PFSK-1 (cell line): Measurements from ENCODE around the gene GFRA1.

Experiments
- FOXP2 ChIP-seq: optimal IDR thresholded peaks from 2 replicates; pipeline ENCODE3; 2011; ENCODE audit warnings: borderline replicate concordance, control low read depth, inconsistent platforms; ENCODE audit not compliant: insufficient read depth; ENCODE audit errors: extremely low read length, extremely low read depth
- POLR2AphosphoS5 ChIP-seq: IDR thresholded peaks from 2 replicates; pipeline ENCODE4 v1.6.1; 2012; ENCODE audit warnings: low read depth, mild to moderate bottlenecking, control low read depth, low read length, moderate library complexity
- SIN3A ChIP-seq: IDR thresholded peaks from 2 replicates; pipeline ENCODE4 v1.6.1; 2012; ENCODE audit warnings: mild to moderate bottlenecking, low read length, moderate library complexity, borderline replicate concordance; ENCODE audit not compliant: insufficient read depth
- TAF1 ChIP-seq: IDR thresholded peaks from 2 replicates; pipeline ENCODE4 v1.6.1; 2012; ENCODE audit warnings: low read length, control low read depth, borderline replicate concordance; ENCODE audit not compliant: insufficient read depth
- TF ChIP-seq, protein P1 (sequence below), 2 experiments: IDR thresholded peaks; 2 replicates each; pipeline versions ENCODE4 v1.6.1 to v1.8.0; 2011 to 2012; ENCODE audit warnings: low read depth in 2 of 2, low read length in 2 of 2, control low read depth in 1 of 2, inconsistent platforms in 1 of 2, mild to moderate bottlenecking in 1 of 2, moderate library complexity in 1 of 2; ENCODE audit not compliant: insufficient read depth in 1 of 2

GFRA1 gene

DNA sequence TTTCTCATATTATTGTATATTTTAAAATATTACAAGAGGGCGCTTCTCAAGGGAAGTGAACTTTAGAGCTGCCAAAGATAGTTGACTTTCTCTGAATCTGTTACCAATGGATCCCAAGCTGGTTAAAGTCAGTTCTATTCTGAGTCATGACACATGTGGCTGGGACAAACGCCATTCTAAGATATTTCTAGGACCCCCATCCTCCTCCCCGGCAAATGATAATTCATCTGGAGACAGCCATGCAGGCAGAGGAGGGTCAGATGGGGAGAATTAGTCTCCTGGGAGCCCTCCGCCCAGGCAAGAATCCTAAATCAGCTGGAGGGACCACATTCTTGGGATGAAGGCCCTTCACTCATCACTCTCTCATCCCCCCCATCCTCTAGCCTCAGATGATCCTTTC, 187.7 kb downstream of the GFRA1 start:
- TF ChIP-seq, protein P1, sequence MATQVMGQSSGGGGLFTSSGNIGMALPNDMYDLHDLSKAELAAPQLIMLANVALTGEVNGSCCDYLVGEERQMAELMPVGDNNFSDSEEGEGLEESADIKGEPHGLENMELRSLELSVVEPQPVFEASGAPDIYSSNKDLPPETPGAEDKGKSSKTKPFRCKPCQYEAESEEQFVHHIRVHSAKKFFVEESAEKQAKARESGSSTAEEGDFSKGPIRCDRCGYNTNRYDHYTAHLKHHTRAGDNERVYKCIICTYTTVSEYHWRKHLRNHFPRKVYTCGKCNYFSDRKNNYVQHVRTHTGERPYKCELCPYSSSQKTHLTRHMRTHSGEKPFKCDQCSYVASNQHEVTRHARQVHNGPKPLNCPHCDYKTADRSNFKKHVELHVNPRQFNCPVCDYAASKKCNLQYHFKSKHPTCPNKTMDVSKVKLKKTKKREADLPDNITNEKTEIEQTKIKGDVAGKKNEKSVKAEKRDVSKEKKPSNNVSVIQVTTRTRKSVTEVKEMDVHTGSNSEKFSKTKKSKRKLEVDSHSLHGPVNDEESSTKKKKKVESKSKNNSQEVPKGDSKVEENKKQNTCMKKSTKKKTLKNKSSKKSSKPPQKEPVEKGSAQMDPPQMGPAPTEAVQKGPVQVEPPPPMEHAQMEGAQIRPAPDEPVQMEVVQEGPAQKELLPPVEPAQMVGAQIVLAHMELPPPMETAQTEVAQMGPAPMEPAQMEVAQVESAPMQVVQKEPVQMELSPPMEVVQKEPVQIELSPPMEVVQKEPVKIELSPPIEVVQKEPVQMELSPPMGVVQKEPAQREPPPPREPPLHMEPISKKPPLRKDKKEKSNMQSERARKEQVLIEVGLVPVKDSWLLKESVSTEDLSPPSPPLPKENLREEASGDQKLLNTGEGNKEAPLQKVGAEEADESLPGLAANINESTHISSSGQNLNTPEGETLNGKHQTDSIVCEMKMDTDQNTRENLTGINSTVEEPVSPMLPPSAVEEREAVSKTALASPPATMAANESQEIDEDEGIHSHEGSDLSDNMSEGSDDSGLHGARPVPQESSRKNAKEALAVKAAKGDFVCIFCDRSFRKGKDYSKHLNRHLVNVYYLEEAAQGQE (IDR thresholded peaks at IDR 0.05; ENCODE audit: insufficient read depth in 1 of 2, low read depth in 2 of 2, low read length in 2 of 2): no peak
- TF ChIP-seq TAF1 (no peak), FOXP2 (no peak), POLR2AphosphoS5 (no peak), SIN3A (no peak)

- TF ChIP-seq FOXP2 (no peak), TAF1 (no peak), POLR2AphosphoS5 (no peak), SIN3A (no peak)
- TF ChIP-seq, protein P1 (IDR thresholded peaks at IDR 0.05; ENCODE audit: insufficient read depth in 1 of 2, low read depth in 2 of 2, low read length in 2 of 2): no peak
Measured at GRCh38 chr10:116084161-116084560, 188.8 kb downstream of the GFRA1 start.

DNA sequence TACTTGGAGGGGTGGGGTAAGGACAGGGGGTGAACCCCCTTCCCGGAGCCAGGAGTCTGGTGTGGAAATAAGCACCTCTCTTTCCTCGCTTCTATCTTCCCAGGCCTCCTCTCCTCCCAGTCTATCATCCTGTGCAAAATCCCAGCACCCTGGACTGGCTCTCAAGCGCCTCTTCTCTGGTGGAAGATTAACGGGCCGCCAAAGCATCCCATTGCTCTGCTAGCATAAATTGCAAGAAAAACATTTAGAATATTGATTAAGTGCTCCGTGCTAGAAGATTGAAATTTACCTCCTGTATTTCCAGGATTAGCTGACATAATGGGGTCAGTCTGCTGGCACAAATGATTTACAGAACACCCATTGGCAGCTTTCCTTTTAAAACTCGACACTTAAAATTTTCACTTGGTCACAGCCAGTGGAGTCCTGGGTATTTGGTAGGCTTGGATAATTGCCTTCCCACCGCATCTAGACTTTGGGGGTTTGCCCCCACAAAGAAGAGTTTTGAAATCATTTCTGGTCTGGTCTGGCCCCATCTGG, 189.7 kb downstream of the GFRA1 start:
- no peak for TF ChIP-seq FOXP2
- no peak for TF ChIP-seq POLR2AphosphoS5
- TF ChIP-seq SIN3A: no peak
- TF ChIP-seq TAF1: no peak
- TF ChIP-seq, protein P1 (IDR thresholded peaks at IDR 0.05; ENCODE audit: insufficient read depth in 1 of 2, low read depth in 2 of 2, low read length in 2 of 2): no peak

DNA sequence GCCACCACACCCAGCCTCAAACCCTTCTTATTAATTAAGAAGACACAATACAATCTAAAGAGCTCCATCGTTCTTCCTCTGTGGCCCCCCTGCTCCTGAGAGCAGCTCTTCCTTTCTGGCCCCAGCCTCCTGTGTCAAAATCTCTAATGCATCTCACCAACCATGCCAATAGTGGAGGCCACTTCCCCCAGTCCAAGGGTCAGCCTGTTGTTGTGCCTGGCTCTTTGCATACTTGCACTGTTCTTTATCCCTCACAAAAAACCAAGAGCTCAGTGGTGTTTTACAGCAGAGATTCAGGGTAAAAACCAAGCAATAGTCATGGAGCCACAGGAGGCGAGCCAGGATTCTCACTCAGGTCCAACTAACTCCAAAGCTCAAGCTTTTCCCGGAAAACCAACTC, 190.2 kb downstream of the GFRA1 start:
- TF ChIP-seq, protein P1 (IDR thresholded peaks at IDR 0.05; ENCODE audit: insufficient read depth in 1 of 2, low read depth in 2 of 2, low read length in 2 of 2): no peak
- no peak for TF ChIP-seq TAF1

DNA sequence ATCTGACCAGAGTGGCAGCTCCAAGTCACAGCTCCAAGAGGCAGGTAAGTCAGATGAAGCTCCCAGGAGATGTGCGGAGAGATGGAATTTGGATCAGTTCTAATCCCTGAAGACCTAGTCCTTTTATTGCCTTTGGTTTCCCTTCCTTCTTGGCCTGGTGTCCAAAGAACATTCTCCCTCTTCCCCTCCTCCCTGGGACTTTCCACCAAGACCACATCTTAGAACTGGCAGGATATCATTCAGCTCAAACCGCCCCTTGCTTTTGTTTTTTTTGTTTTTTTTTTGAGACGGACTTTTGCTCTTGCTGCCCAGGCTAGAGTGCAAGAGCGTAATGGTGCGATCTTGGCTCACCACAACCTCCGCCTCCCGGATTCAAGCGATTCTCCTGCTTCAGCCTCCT, 190.8 kb downstream of the GFRA1 start:
- TF ChIP-seq SIN3A: no peak
- TF ChIP-seq, protein P1 (IDR thresholded peaks at IDR 0.05; ENCODE audit: insufficient read depth in 1 of 2, low read depth in 2 of 2, low read length in 2 of 2): no peak
- no peak for TF ChIP-seq FOXP2
- TF ChIP-seq TAF1: no peak
- TF ChIP-seq POLR2AphosphoS5: no peak
